ENCODE data around the gene PICALM.
"Not testable (repeated sequence)": the region's sequence is repeated elsewhere in the genome, so short reads cannot be mapped to it uniquely, and the experiment has no call there.

The PICALM gene

GRCh38 chr11:86115542-86116385 lies 46.9 kb upstream of the PICALM start:
- DNase-seq, result no peak
- Mint-ChIP-seq H3K4me1 (no peaks in the 10 kb centered on the region), H3K9me3 (peaks cover 5% of the 10 kb centered on the region), H3K27me3 (ENCODE audit: low read depth, poor library complexity) (peaks cover 2% of the 10 kb centered on the region), H3K27ac (no peak overlapping the region), H3K4me3 (no peak overlapping the region), H3K36me3 (ENCODE audit: low read depth) (no peaks in the 10 kb centered on the region)
- TF ChIP-seq, protein P1, sequence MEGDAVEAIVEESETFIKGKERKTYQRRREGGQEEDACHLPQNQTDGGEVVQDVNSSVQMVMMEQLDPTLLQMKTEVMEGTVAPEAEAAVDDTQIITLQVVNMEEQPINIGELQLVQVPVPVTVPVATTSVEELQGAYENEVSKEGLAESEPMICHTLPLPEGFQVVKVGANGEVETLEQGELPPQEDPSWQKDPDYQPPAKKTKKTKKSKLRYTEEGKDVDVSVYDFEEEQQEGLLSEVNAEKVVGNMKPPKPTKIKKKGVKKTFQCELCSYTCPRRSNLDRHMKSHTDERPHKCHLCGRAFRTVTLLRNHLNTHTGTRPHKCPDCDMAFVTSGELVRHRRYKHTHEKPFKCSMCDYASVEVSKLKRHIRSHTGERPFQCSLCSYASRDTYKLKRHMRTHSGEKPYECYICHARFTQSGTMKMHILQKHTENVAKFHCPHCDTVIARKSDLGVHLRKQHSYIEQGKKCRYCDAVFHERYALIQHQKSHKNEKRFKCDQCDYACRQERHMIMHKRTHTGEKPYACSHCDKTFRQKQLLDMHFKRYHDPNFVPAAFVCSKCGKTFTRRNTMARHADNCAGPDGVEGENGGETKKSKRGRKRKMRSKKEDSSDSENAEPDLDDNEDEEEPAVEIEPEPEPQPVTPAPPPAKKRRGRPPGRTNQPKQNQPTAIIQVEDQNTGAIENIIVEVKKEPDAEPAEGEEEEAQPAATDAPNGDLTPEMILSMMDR (IDR thresholded peaks at IDR 0.05), result no peak

DNA sequence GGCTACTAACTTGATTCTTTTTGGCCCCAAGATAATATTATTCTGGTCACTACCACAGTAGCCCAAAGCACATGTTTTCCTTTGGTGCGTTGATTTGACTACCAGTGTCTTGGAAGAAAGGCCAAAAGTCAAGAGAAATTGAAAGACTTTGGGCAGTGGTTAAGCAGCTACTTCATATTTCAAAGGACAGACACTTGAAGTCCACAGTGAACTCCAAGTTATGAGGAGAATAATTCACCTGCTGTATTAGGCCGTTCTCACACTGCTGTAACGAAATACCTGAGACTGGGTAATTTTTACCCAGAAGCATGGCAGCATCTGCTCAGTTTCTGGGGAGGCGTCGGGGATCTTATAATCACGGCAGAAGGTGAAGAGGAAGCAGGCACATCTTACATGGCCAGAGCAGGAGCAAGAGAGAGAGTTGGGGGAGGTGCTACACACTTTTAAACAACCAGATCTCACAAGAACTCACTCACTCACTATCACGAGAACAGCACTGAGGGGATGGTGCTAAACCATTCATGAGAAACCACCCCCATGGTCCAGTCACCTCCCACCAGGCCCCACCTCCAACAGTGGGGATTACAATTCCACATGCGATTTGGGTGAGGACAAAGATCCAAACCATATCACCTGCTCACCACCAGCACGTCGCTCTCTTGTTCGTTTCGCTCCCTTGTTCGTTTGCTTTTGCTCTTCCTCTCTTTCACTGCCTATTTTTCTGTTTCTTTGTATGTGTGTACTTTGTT lies 40.2 kb upstream of the PICALM start:
- TF ChIP-seq, protein P1 (IDR thresholded peaks at IDR 0.05), result no peak
- Mint-ChIP-seq H3K36me3 (ENCODE audit: low read depth) (peaks cover 9% of the 10 kb centered on the region), H3K27me3 (ENCODE audit: low read depth, poor library complexity) (peaks cover 6% of the 10 kb centered on the region), H3K9me3 (peaks cover 24% of the 10 kb centered on the region), H3K4me1 (no peaks in the 10 kb centered on the region), H3K27ac (peak overlapping the region; percentile 87), H3K4me3 (no peak overlapping the region)
- no peak for DNase-seq

GRCh38 chr11:86108191-86108590 lies 39.3 kb upstream of the PICALM start:
- peaks cover 24% of the 10 kb centered on the region for H3K9me3 Mint-ChIP-seq
- no peak overlapping the region for H3K4me3 Mint-ChIP-seq
- no peak for DNase-seq
- peaks cover 9% of the 10 kb centered on the region for H3K36me3 Mint-ChIP-seq (ENCODE audit: low read depth)
- H3K27ac Mint-ChIP-seq, result no peak overlapping the region
- H3K27me3 Mint-ChIP-seq (ENCODE audit: low read depth, poor library complexity), result peaks cover 6% of the 10 kb centered on the region
- TF ChIP-seq, protein P1 (IDR thresholded peaks at IDR 0.05), result no peak
- H3K4me1 Mint-ChIP-seq, result no peaks in the 10 kb centered on the region

DNA sequence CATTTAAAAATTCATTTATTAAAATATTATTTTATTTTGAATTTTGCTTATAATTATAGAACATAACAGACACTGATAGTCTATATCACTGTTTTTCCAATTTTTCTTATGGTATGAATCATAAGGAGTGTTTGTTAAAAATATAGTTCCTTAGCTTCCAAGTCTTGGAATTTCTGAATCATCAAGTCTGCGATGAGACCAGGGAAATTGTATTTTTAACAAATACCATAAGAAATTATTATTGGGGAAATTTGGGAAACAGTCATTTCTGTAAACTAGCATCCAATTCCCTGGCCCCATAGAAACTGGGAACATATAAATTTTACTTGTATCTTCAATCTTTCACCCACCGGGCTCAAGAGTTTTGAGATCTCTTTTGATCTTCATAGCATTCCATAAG lies 38.0 kb upstream of the PICALM start:
- no peak overlapping the region for H3K27ac Mint-ChIP-seq
- H3K27me3 Mint-ChIP-seq (ENCODE audit: low read depth, poor library complexity), result peaks cover 6% of the 10 kb centered on the region
- H3K4me3 Mint-ChIP-seq, result no peak overlapping the region
- peaks cover 9% of the 10 kb centered on the region for H3K36me3 Mint-ChIP-seq (ENCODE audit: low read depth)
- H3K9me3 Mint-ChIP-seq, result peaks cover 19% of the 10 kb centered on the region
- no peak for DNase-seq
- H3K4me1 Mint-ChIP-seq, result no peaks in the 10 kb centered on the region
- TF ChIP-seq, protein P1 (IDR thresholded peaks at IDR 0.05), result no peak

DNA sequence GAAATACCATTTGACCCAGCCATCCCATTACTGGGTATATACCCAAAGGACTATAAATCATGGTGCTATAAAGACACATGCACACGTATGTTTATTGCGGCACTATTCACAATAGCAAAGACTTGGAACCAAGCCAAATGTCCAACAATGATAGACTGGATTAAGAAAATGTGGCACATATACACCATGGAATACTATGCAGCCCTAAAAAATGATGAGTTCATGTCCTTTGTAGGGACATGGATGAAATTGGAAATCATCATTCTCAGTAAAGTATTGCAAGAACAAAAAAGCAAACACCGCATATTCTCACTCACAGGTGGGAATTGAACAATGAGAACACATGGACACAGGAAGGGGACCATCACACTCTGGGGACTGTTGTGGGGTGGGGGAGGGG lies 37.1 kb upstream of the PICALM start:
- H3K9me3 Mint-ChIP-seq, result peaks cover 19% of the 10 kb centered on the region
- DNase-seq; H3K36me3 Mint-ChIP-seq (ENCODE audit: low read depth); H3K4me1 Mint-ChIP-seq; H3K27me3 Mint-ChIP-seq (ENCODE audit: low read depth, poor library complexity); H3K27ac Mint-ChIP-seq; H3K4me3 Mint-ChIP-seq: not testable (repeated sequence)

DNA sequence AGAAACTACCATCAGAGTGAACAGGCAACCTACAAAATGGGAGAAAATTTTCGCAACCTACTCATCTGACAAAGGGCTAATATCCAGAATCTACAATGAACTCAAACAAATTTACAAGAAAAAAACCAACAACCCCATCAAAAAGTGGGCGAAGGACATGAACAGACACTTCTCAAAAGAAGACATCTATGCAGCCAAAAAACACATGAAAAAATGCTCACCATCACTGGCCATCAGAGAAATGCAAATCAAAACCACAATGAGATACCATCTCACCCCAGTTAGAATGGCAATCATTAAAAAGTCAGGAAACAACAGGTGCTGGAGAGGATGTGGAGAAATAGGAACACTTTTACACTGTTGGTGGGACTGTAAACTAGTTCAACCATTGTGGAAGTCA lies 36.7 kb upstream of the PICALM start:
- H3K27me3 Mint-ChIP-seq (ENCODE audit: low read depth, poor library complexity); DNase-seq; H3K27ac Mint-ChIP-seq; H3K4me1 Mint-ChIP-seq; H3K4me3 Mint-ChIP-seq; H3K36me3 Mint-ChIP-seq (ENCODE audit: low read depth): not testable (repeated sequence)
- peaks cover 19% of the 10 kb centered on the region for H3K9me3 Mint-ChIP-seq

All from nephron progenitor cell (in vitro differentiated cells).